NT2/D1 (cell line): ENCODE results near the gene TSPEAR.
"Not testable (repeated sequence)": the region's sequence is repeated elsewhere in the genome, so short reads cannot be mapped to it uniquely, and the experiment has no call there.

ENCODE experiments used
- DNase-seq: peaks from one replicate; pipeline ENCODE4 v3.0.0-alpha.2; 2011; ENCODE audit warnings: low read depth, low spot score
- H3K27me3 ChIP-seq: 2 replicates; pipeline ENCODE4 v1.6.0; 2011; ENCODE audit warnings: mild to moderate bottlenecking; ENCODE audit not compliant: insufficient read length, insufficient read depth
- H3K36me3 ChIP-seq: 2 replicates; pipeline ENCODE4 v1.6.1; 2011; ENCODE audit warnings: mild to moderate bottlenecking, low read length, mixed read lengths; ENCODE audit not compliant: insufficient read depth, insufficient read length
- H3K4me1 ChIP-seq: 2 replicates; pipeline ENCODE4 v1.5.1; 2011; ENCODE audit not compliant: insufficient read depth, insufficient read length
- H3K4me3 ChIP-seq: 2 replicates; pipeline ENCODE4 v1.5.1; 2011; ENCODE audit warnings: low read depth; ENCODE audit not compliant: insufficient read length
- H3K9ac ChIP-seq: 2 replicates; pipeline ENCODE4 v1.6.0; 2011; ENCODE audit warnings: low read depth; ENCODE audit not compliant: insufficient read length
- H3K9me3 ChIP-seq: 2 replicates; pipeline ENCODE4 v1.5.1; 2011; ENCODE audit warnings: mild to moderate bottlenecking, low read length; ENCODE audit not compliant: insufficient read depth
- SUZ12 ChIP-seq: IDR thresholded peaks from 2 replicates; pipeline ENCODE4 v1.6.1; 2011; ENCODE audit not compliant: insufficient read length, insufficient read depth; ENCODE audit errors: extremely low read depth
- YY1 ChIP-seq: IDR thresholded peaks from 2 replicates; pipeline ENCODE4 v1.6.1; 2011; ENCODE audit not compliant: insufficient read length, insufficient read depth
- ZNF274 ChIP-seq: IDR thresholded peaks from 2 replicates; pipeline ENCODE4 v1.6.1; 2011; ENCODE audit warnings: mild to moderate bottlenecking, low read depth, low read length

TSPEAR gene

GRCh38 chr21:44644878-44645277 is 66.5 kb downstream of the TSPEAR start:
- no peak for DNase-seq
- TF ChIP-seq ZNF274 (no peak), YY1 (no peak), SUZ12 (no peak)
- peaks cover 27% of the 10 kb centered on the region for H3K9me3 ChIP-seq
- H3K4me1 ChIP-seq, result peaks cover 10% of the 10 kb centered on the region
- H3K4me3 ChIP-seq, result no peak overlapping the region
- no peaks in the 10 kb centered on the region for H3K27me3 ChIP-seq
- H3K9ac ChIP-seq, result no peak overlapping the region
- H3K36me3 ChIP-seq, result no peaks in the 10 kb centered on the region

GRCh38 chr21:44643741-44644310 is 67.5 kb downstream of the TSPEAR start:
- DNase-seq, result no peak
- H3K27me3 ChIP-seq, result no peaks in the 10 kb centered on the region
- H3K9me3 ChIP-seq, result peaks cover 27% of the 10 kb centered on the region
- H3K4me1 ChIP-seq, result peaks cover 6% of the 10 kb centered on the region
- no peak for TF ChIP-seq SUZ12
- no peaks in the 10 kb centered on the region for H3K36me3 ChIP-seq
- H3K4me3 ChIP-seq, result no peak overlapping the region
- H3K9ac ChIP-seq, result no peak overlapping the region

GRCh38 chr21:44640761-44641160 is 70.6 kb downstream of the TSPEAR start:
- H3K4me1 ChIP-seq, result peaks cover 4% of the 10 kb centered on the region
- no peak overlapping the region for H3K4me3 ChIP-seq
- no peaks in the 10 kb centered on the region for H3K36me3 ChIP-seq
- no peaks in the 10 kb centered on the region for H3K27me3 ChIP-seq
- TF ChIP-seq ZNF274, result no peak
- no peak for TF ChIP-seq SUZ12
- TF ChIP-seq YY1, result no peak
- DNase-seq, result no peak
- no peak overlapping the region for H3K9ac ChIP-seq
- H3K9me3 ChIP-seq, result peaks cover 27% of the 10 kb centered on the region

- peaks cover 17% of the 10 kb centered on the region for H3K9me3 ChIP-seq
- no peak for DNase-seq
- H3K36me3 ChIP-seq, result no peaks in the 10 kb centered on the region
- TF ChIP-seq SUZ12, result no peak
- no peak for TF ChIP-seq YY1
- TF ChIP-seq ZNF274, result no peak
- peaks cover 4% of the 10 kb centered on the region for H3K4me1 ChIP-seq
- no peak overlapping the region for H3K9ac ChIP-seq
- no peak overlapping the region for H3K4me3 ChIP-seq
- no peaks in the 10 kb centered on the region for H3K27me3 ChIP-seq
Observed at GRCh38 chr21:44639331-44639655, 72.1 kb downstream of the TSPEAR start.

- not testable (repeated sequence) for DNase-seq, H3K4me3 ChIP-seq, H3K9ac ChIP-seq, H3K27me3 ChIP-seq, H3K4me1 ChIP-seq, H3K36me3 ChIP-seq
- H3K9me3 ChIP-seq, result peaks cover 11% of the 10 kb centered on the region; the same call in 1 of the 2 replicates
Observed at GRCh38 chr21:44638506-44639330, 72.7 kb downstream of the TSPEAR start.

- not testable (repeated sequence) for H3K4me3 ChIP-seq, DNase-seq, H3K36me3 ChIP-seq, H3K27me3 ChIP-seq, H3K4me1 ChIP-seq, H3K9ac ChIP-seq
- H3K9me3 ChIP-seq, result peaks cover 12% of the 10 kb centered on the region; the same call in 1 of the 2 replicates
Observed at GRCh38 chr21:44637851-44638348, 73.5 kb downstream of the TSPEAR start.

- Histone ChIP-seq H3K4me3 (no peak within 1 kb of the TSS), H3K36me3 (no peaks in the 10 kb centered on the region), H3K9ac (no peak within 1 kb of the TSS), H3K27me3 (no peaks in the 10 kb centered on the region), H3K9me3 (peaks cover 18% of the 10 kb centered on the region), H3K4me1 (peaks cover 4% of the 10 kb centered on the region)
- TF ChIP-seq YY1, result no peak
- TF ChIP-seq SUZ12, result no peak
- no peak for TF ChIP-seq ZNF274
- no peak for DNase-seq
Observed at GRCh38 chr21:44637018-44637850, 74.1 kb downstream of the TSPEAR start, which contains the start of gene KRTAP10-10. TSS of gene KRTAP10-10 (plus strand) at chr21:44637356. CDS start at chr21:44637418, 62 bp downstream.
